GM19397 (cell line): ENCODE results near the gene CHD5.
"Not testable (repeated sequence)": the region's sequence is repeated elsewhere in the genome, so short reads cannot be mapped to it uniquely, and the experiment has no call there.

Experiments used
- ATAC-seq: cut with Tn5 transposase; IDR thresholded peaks from one replicate; pipeline ENCODE4 v1.9.1; 2021; ENCODE audit warnings: mild to moderate bottlenecking, moderate library complexity; ENCODE audit not compliant: unreplicated experiment

The CHD5 gene

GRCh38 chr1:6088956-6089355, 91.2 kb downstream of the CHD5 start:
- no peak for ATAC-seq

GRCh38 chr1:6087958-6088357, 92.2 kb downstream of the CHD5 start:
- no peak for ATAC-seq

GRCh38 chr1:6087377-6087772, 92.7 kb downstream of the CHD5 start:
- ATAC-seq, result no peak

GRCh38 chr1:6086762-6087376, 93.3 kb downstream of the CHD5 start:
- ATAC-seq, result no peak

- no peak for ATAC-seq
Observed at GRCh38 chr1:6086358-6086757, 93.8 kb downstream of the CHD5 start.

- ATAC-seq, result no peak
Observed at GRCh38 chr1:6085666-6086065, 94.5 kb downstream of the CHD5 start.

GRCh38 chr1:6084781-6085495, 95.2 kb downstream of the CHD5 start:
- ATAC-seq, result no peak

GRCh38 chr1:6083801-6084446, 96.2 kb downstream of the CHD5 start:
- ATAC-seq, result no peak

- ATAC-seq, result no peak
Observed at GRCh38 chr1:6083385-6083784, 96.7 kb downstream of the CHD5 start.

GRCh38 chr1:6082430-6082971, 97.6 kb downstream of the CHD5 start:
- ATAC-seq, result no peak

GRCh38 chr1:6081901-6082300, 98.2 kb downstream of the CHD5 start:
- ATAC-seq, result no peak

GRCh38 chr1:6080469-6080868, 99.7 kb downstream of the CHD5 start:
- ATAC-seq, result no peak

- ATAC-seq, result no peak
Observed at GRCh38 chr1:6077919-6078318, 102.2 kb downstream of the CHD5 start.

- no peak for ATAC-seq
Observed at GRCh38 chr1:6077506-6077905, 102.6 kb downstream of the CHD5 start.

GRCh38 chr1:6077061-6077460, 103.1 kb downstream of the CHD5 start:
- ATAC-seq, result not testable (repeated sequence)

- ATAC-seq, result no peak
Observed at GRCh38 chr1:6075748-6076147, 104.4 kb downstream of the CHD5 start.

GRCh38 chr1:6074192-6074901, 105.8 kb downstream of the CHD5 start:
- no peak for ATAC-seq

GRCh38 chr1:6073480-6074053, 106.6 kb downstream of the CHD5 start:
- ATAC-seq, result no peak

GRCh38 chr1:6072774-6073479, 107.2 kb downstream of the CHD5 start:
- ATAC-seq, result no peak

- ATAC-seq, result no peak
Observed at GRCh38 chr1:6071219-6071618, 108.9 kb downstream of the CHD5 start.
